Putamen (tissue), 1 donor: ENCODE data around the gene TSPAN5.

ENCODE experiments used
- DNase-seq: peaks from one replicate; pipeline ENCODE4 v3.0.0-alpha.2; 2016; ENCODE audit warnings: low spot score

TSPAN5 gene

DNA sequence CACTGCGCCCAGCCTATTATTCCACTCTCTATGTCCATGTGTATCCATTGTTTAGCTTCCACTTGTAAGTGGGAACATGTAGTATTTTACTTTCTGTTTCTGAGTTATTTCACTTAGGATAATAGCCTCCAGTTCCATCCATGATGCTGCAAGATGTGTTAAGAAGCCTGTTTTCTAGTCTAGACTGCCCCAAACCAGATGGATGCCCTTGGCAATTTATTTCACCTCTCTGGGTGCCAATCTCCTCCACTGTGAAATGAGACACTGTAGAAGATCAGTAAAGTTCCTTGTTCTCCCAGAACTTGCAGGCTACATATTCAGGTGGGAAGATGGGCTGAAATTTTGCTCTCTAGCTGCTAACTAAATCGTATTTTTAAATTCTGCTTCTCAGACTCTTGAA is 72.8 kb downstream of the TSPAN5 start:
- no peak for DNase-seq

DNA sequence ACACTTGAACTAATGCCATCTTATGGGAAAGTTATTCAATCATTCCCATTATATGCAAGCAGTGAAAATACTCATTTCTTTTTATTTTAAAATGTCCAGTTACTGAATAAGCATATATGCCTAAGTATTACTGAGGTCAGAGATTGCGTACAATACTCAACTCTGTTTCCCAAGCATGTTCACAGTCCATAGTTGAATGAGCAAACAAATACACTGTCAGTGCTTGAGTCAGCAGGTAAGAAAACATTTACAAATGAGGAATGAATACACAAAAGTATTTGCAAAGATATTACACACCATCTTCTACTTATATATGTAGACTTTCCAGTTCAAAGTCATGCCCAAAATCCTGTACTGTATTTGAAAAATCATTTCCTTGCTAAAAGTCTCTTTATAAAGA is 74.1 kb downstream of the TSPAN5 start:
- DNase-seq = no peak

DNA sequence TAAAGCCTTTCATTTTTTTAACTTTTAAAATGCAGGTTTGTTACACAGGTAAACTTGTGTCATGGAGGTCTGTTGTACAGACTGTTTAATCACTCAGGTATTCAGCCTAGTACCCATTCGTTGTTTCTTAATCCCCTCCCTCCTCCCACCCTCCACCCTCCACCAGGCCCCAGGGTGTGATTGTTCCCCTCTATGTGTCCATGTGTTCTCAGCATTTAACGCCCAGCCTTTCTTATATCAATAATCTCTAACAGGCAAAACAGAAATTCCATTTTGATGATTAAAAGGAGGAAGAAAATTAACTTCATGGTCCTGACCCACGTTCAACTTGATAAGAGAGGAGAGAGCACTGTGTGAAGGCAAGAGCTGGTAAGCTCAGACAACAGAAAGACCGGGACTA is 75.1 kb downstream of the TSPAN5 start:
- no peak for DNase-seq

DNA sequence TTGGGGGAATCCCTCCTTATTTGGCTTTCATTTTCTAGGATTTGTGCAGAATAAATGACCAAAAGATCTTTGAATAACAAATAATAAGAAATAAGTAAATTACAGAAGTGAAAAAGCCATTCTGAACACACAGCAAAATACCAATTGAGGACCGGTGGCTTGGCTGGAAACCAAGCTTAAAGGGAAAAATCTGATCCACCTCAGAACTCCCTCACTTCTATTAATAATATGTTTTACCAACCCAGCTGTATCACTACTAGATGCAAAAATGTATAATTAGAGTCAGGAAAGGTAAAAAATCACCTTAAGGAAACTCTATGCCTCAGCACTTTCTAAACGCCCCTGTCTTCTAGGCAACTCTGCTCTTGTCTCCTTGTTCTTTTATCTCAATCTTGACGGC is 77.3 kb downstream of the TSPAN5 start:
- no peak for DNase-seq

DNA sequence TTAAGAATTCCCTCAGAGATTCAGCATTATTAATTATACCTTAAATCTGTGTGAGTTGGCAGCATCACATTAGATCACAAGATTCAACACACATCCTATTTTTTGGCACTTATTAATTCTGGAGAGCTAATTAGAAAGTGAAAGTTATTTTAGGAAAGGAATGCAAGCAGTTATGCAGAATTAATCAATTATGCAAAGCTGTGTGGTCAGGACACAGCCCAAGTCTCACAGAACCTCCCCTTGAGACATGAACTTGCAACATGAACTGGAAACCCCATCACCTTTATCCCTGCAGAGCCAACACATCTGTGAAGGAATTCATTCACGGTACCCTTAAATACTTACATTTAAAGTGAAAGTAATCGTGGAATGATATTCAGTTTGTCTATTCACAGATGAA is 80.5 kb downstream of the TSPAN5 start:
- DNase-seq = no peak

DNA sequence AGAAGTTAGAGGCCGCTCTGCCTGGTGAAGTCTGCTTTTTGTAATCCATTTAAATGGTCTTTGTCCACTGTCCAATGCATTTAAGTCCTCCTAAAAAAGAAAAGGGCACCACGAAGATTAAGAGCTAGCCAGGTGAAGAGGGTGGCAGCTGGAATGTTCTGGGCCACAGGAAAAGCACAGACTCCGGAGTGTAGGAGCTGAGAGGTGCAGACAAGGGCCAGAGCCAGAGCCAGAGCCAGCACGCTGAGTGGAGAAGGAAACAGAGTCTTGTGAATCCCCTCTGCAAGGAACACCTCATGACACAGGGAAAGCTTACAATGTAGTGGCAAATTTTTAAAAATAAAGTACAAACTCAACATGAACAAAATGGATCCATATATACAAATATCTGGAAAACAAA is 83.6 kb downstream of the TSPAN5 start:
- no peak for DNase-seq

DNA sequence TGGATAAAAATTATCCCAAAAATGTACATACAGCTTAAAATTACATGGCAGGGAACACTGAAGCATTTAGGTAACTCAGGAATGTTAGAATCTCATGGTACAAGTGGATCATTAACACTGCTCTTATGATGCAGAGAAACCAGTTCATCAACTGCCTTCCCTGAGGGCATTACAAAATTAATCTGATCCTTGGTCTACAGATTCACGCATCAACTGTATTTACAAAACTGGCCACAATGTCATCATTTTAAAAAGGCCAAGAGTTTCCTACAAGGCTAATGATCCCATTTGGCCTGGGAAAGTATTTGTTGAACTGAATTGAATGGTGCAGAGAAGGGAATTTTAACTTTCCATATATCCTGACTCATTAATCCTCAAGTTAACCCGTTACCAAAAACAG is 84.6 kb downstream of the TSPAN5 start:
- DNase-seq = no peak

DNA sequence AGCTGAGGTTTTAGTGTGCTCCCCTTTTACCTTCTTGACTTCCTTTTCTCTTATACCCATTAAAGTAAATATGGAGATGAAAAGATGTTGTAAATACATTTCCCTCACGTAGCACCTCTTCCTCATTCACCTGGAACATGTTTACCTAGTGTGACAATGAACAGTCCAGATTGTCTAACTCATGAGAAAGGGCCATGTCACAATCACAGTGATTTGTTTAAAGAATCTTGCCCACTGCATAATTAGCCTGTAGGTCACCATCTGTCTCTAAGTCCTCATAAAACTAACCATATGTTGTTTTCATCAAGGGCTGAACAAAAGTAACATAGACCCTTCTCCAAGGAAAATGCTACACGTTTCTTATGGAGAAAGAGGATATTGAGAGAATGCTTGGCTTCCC is 85.7 kb downstream of the TSPAN5 start:
- no peak for DNase-seq

DNA sequence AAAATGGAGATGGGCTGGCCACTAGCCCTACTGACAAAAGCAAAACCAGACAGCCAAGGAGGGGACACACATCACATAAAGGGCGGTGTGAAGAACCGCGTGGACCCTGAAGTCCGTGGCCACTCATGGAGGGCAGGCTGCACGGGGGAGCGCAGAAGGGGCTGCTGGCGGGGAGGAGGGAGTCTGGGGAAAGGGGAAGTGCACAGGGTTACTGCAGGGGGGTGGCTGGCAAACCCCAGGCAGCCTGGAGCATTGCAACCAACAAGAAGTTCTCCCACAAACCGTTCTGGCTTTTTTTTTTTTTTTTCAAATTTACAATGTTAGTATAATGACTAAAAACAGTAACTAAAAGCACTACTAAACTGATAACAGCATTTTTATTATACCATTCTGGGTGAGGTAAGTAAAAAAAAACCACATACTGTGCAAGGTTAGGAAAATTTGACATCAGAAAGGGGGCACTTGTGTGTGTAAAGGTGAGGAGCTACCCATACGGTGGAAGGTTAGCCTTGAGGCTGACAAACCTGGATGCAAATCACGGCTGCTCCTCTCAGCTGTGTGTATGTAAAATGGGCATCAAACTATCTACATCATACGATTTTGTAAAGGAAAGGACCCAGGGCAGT is 87.1 kb downstream of the TSPAN5 start:
- DNase-seq = no peak

DNA sequence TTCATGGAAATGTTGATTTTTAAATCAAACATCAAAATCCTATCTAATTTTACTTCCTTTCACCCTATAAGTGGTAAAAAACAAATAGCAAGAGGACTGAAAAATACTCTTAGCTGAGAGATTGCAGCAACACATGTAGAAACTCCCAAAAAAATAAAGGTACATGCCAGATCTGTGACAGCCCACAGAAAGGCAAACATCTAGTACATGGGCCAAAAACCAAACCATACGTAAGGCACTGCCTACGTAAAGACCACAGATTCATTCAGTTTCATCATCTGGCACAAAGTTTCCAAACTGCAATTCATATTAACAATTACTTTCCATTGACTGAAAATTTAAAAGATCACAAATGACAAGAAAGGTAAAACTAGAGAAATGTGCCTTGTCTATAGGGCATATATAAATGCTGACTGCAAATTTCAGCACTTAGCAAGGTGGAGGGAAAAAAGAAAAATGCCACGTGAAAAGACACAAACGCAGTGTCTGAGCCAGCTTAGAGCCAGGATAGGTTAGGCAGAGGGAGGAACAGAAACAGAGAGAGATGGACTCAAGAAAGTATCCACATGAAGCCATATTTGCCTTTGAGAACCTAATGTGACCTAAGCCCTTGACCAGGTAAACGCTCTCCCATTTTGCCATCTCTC is 88.1 kb downstream of the TSPAN5 start:
- no peak for DNase-seq

DNA sequence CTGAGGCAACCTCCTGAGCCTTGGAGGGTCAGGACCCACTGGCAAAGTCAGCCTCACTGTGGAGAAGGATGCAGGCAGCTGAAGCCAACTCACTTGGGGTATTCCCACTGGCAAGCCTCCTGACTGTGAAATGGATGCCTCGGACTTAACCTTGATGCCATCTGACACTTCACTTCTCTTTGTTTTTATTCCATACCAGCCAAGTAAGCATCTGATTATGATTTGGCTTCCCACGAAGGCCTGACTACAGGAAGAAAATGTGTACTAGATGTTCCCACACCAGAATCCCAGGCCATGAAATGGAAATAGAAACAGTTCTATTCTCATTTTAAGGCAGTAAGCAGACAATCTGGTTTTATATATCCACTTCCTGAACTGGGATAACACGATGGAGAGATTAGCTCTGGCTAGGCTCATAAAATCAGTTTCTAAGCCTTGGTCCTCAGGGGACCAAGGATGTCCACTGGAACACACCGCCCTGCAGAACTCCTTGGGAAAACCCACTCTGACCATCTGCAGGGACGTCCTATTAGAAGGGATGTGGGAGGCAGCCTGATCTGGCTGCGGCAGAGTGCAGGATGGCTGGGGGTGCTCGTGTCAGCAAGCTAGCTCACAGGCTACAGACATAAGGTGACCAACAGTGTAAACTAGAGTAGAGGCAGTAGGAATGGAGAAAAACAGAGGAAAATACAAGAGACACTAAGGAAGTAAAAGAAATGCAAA is 89.3 kb downstream of the TSPAN5 start:
- DNase-seq = no peak

DNA sequence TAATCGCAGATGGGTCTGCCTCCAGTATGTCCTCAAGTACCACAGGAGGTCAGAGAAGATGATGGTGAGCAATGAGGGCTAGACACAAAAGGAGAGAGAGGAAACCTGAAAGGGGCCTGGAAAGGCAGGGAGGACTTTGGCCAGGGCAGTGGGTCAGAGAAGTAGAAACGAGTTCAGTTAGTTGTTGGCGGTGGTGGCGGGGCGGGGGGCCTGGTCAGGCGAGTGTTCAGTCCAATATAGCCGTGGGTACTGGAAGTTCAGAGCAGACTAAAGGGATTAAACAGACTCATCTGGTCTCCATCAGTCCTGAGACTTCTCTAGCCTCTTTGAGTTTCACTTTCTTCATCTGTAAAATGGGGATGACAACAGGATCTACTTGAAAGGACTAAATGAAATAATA is 90.8 kb downstream of the TSPAN5 start:
- DNase-seq = no peak

DNA sequence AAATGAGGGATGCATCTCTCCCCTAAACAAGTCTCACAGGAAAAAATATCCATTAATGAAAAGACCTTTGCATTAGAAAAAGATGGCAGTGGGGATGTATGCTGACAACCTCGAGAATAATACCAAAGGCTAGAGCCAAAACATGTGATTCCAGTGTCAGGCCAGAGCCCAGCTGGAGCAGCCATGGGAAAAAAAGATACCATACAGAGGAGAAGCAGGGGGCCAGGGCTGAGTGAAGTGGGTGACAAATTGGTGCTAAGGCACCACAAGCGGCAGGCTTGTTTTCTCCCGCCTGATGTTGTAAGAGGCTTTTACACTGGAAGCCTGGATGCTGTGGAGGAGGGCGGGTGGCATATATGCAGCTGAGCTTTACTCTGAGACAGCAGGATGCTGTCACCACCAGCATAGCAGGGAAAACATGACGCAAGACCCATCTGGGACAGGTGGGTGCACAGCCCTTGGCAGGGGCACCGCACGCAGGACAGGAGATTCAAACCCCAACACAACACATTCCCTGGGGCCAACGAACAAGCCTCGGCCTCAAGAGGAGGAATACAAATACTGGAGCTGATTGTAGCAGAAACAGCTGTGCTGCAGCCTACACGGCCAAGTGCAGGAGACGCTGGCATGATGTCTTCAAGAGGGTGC is 91.9 kb downstream of the TSPAN5 start:
- peak; percentile 92 for DNase-seq

DNA sequence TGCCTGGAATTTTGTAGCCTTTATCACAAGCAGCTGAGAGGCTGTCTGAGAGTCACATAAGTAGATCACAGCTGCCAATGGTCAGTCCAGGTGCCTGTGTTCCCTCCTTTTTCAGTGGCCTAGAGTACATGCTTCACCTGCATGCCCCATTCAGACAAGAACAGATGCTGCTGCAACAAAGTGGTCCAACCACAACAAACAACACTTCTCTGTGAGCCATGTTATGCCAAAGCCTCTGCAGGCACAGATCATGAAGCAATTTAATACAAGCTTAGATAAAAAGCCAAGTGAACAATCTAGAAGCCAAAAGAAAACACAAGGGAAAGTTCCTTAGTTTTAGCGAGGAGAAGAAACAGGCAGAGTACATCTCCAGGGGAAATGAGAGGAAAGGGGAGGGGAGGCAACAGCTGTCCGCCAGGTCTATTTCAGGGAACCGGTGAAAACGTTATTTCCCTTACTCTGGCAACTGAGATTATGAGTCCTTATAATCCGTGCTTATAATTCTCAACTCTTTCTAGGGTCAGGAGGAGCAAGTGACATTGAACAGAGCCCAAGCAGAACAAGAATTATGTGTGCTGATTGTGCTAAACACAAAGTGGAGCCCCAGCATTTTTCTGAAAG is 92.6 kb downstream of the TSPAN5 start:
- DNase-seq = no peak

DNA sequence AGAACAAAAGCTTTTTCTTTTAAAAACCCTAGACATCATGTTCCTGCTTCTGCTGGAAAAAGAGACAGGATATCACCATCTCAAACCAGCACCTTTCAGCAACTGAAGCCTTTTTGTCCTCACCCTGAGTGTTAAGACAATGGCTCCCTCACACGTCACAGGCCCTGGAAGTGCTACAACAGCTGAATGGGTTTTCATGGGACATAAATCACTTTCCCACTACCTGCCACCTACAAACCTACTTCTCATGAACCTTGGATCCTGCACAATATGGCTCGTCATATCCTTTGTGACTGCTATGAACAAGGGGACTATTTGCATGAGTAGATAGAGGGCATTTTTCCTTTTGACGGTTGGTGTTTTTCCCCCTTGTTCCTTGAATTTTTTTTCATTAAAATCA is 93.6 kb downstream of the TSPAN5 start:
- peak; percentile 52 for DNase-seq

DNA sequence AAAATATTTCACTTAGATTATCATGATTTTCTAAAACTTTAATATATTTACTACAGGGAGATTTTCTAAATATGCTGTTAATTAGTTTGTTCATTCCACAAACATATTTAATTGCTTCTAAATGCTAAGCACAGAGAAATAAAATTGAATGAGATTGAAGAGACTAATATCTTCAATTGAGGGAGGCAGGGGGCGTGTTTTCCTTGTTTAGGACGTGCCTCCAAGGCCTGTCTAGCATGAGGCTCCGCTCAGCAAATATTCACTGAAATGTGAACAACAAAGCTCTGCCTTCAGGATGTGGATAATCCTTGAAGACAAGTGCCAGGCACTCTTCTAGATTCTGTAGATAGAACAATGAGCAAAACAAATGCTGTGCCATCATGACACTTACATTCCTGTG is 98.1 kb downstream of the TSPAN5 start:
- DNase-seq = no peak

DNA sequence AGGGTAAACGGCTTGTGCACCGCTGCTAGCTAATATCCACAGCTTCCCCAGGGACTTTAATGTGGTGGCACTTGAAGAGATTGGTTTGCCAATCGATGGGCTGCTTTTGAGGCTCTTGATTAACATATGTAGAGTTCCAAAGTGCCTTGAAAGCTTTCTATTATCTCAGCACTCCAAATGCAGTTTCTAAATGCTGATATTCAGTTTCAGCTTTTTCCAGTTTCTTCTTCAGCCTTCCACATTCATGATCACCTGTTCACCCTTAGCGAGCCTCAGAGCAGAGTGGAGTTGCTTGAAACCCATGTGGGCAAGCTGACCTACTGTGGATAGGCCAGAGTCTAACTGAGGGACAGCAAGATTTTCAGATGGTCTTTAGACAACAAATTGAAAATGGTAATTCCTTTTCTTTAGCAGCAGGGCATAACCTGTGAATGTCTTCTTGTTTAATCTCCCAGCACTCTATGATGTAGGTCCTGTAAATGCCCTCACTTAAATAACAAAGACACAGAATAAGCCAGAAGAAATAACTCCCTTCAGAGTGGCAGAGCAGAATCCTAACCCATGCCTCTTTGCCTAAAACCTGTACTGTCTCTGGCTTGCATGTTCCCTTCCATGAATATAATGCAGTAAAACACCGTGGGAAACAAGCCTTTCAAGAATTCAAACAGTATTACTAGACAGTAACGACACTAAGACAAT is 99.8 kb downstream of the TSPAN5 start:
- DNase-seq = no peak

DNA sequence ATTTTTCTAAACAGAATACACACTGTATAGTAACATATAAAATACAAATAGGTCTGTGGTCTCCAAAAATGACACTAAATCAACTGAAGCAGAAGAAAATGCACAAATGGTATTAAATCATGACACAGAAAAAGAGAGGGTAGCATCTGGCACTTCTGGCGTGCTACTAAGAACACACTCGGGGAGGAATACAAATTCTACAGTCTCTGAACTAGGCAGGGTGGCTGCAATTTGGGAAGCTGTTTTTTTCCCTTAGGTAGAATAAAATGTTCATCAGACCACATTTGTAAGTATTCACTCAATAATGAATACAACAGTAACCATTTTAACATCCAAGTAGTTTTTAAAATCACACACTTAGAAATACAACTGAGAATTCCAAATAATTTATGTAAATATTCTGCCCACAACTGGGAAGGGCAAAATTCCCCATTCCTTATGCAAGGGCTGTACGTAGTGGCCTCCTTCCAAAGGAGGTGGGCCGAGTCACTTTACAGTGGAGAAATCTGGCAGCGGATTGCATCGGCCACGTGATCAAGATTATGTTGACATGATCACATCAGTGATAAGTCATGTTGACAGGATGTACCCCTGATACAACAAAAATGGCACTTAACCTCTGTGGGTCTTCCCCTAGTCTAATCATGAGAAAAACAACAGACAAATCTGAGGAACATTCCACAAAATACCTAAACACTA is 101.1 kb downstream of the TSPAN5 start:
- no peak for DNase-seq

DNA sequence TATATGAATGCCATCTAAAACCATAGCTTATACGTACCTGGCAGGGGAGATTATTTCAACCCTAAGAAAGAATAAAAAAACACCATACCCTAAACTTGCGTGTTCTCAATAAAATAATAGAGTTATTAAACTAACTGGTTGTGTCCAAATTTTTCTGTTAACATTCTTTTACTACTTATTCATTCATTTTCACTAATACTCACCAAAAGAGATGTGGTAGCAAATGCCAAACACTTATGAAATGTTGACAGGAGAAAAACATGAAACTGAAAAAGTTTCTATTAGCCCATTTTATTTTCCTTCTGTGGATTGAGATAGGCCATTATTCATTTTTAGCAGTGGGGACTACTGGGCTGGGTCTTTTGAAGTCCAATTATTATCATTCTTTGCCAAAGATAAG is 102.0 kb downstream of the TSPAN5 start:
- DNase-seq = no peak

DNA sequence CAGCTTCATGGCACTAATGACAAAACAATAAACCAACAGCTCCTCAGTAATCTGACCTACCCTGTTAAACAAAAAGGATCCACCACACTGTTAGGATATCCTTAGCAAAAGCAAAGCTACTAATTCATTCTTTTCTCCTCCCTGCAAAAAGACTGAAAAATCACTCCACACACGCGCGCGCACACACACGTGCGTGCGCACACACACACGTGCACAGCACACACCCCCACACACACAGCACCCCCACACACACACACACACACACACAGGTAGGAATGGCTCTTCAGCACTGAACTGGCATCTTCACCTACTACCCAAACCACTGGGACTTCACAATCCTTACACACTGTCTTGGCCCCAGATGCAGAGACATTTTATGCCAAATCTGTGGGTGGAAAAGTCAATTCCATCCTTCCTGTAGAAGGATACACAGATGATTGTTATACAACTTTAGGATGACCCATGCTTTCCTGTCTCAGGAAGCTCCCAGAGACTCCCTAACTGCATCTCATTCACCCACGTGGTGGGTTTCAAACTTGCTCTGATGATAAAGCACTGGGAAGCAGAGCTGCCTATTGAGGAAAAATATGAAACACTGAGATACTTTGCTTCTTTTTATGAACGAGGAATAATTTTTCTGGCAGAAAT is 102.5 kb downstream of the TSPAN5 start:
- no peak for DNase-seq
